ENCODE data around the gene C6orf89. TPM values are rescaled to one million over a fixed set of nuclear protein-coding genes. Genes with fewer than 3 reads are reported as not detected.

C6orf89 gene
- total RNA-seq, 1 experiment from 2014 or later, result 32.9 TPM

DNA sequence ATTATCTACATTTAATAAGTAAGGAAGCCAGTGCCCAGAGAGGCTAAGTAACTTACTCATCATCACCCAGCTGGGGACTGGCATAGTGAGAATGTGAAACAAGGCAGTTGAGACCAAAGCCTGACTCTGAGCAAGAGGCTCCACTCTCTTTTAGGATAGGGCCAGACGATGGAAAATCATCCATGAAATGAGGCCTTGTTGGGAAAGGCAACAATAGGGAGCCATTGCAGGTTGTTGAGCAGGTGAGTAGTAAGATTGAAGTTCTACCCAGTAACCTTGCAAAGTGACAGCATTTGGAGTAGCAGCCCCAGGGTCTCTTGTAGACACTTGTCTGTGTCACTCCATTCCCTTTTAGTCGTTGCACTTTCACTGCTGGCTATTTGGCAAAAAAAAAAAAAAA, 44.0 kb upstream of the C6orf89 start:
- RAD21 ChIA-PET (ENCODE audit: low non-redundant PET in 1 of 2, low total read pairs in 2 of 2, uncharacterized antibody in 2 of 2, unreplicated experiment in 2 of 2), result no interaction called here
- ATAC-seq, result no peak
- H3K27ac ChIP-seq (ENCODE audit: low read depth, low read length), result no peak overlapping the region
- POLR2A ChIA-PET, result no interaction called here
- H3K9ac ChIP-seq (ENCODE audit: low read length), result no peak overlapping the region
- intact Hi-C loops (cut with micrococcal nuclease), result no loop called here
- H4K20me1 ChIP-seq (ENCODE audit: insufficient read depth), result no peaks in the 10 kb centered on the region
- peaks cover 0 to 7% of the 10 kb centered on the region in 2 experiments; a peak in 1 of 4 replicates for H3K4me1 ChIP-seq (ENCODE audit: control insufficient read depth in 1 of 2, insufficient read depth in 2 of 2, low read length in 2 of 2)
- no peaks in the 10 kb centered on the region for H3K79me2 ChIP-seq (ENCODE audit: insufficient read depth, low read length)
- TF ChIP-seq SIN3A (IDR thresholded peaks at IDR 0.05; ENCODE audit: low read depth) (no peak), POLR2AphosphoS5 (IDR thresholded peaks at IDR 0.05; ENCODE audit: low read depth, low read length) (no peak), EZH2 (IDR thresholded peaks at IDR 0.05) (no peak), CEBPB (IDR thresholded peaks at IDR 0.05; ENCODE audit: low read depth) (no peak), SRF (IDR thresholded peaks at IDR 0.05; ENCODE audit: low read depth) (no peak), JUND (IDR thresholded peaks at IDR 0.05) (no peak), FOSL1 (IDR thresholded peaks at IDR 0.05; ENCODE audit: low read depth) (no peak), EGR1 (IDR thresholded peaks at IDR 0.05; ENCODE audit: low read depth) (no peak), ZNF274 (IDR thresholded peaks at IDR 0.05; ENCODE audit: low read depth, low read length) (no peak), CBX3 (IDR thresholded peaks at IDR 0.05; ENCODE audit: low read depth) (no peak), EZH2phosphoT487 (IDR thresholded peaks at IDR 0.05; ENCODE audit: borderline replicate concordance) (no peak), TCF7L2 (IDR thresholded peaks at IDR 0.05; ENCODE audit: borderline replicate concordance, extremely low read depth, insufficient read depth, insufficient read length) (no peak), YY1 (IDR thresholded peaks at IDR 0.05; ENCODE audit: extremely low read depth, insufficient replicate concordance, low read depth, low read length) (no peak)
- TF ChIP-seq, protein P1, sequence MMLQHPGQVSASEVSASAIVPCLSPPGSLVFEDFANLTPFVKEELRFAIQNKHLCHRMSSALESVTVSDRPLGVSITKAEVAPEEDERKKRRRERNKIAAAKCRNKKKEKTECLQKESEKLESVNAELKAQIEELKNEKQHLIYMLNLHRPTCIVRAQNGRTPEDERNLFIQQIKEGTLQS (IDR thresholded peaks at IDR 0.05), result no peak
- TF ChIP-seq, protein P2, sequence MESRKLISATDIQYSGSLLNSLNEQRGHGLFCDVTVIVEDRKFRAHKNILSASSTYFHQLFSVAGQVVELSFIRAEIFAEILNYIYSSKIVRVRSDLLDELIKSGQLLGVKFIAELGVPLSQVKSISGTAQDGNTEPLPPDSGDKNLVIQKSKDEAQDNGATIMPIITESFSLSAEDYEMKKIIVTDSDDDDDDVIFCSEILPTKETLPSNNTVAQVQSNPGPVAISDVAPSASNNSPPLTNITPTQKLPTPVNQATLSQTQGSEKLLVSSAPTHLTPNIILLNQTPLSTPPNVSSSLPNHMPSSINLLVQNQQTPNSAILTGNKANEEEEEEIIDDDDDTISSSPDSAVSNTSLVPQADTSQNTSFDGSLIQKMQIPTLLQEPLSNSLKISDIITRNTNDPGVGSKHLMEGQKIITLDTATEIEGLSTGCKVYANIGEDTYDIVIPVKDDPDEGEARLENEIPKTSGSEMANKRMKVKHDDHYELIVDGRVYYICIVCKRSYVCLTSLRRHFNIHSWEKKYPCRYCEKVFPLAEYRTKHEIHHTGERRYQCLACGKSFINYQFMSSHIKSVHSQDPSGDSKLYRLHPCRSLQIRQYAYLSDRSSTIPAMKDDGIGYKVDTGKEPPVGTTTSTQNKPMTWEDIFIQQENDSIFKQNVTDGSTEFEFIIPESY (IDR thresholded peaks at IDR 0.05; ENCODE audit: extremely low read depth, insufficient replicate concordance, low read length), result no peak
- TF ChIP-seq, protein P3, sequence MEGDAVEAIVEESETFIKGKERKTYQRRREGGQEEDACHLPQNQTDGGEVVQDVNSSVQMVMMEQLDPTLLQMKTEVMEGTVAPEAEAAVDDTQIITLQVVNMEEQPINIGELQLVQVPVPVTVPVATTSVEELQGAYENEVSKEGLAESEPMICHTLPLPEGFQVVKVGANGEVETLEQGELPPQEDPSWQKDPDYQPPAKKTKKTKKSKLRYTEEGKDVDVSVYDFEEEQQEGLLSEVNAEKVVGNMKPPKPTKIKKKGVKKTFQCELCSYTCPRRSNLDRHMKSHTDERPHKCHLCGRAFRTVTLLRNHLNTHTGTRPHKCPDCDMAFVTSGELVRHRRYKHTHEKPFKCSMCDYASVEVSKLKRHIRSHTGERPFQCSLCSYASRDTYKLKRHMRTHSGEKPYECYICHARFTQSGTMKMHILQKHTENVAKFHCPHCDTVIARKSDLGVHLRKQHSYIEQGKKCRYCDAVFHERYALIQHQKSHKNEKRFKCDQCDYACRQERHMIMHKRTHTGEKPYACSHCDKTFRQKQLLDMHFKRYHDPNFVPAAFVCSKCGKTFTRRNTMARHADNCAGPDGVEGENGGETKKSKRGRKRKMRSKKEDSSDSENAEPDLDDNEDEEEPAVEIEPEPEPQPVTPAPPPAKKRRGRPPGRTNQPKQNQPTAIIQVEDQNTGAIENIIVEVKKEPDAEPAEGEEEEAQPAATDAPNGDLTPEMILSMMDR (IDR thresholded peaks at IDR 0.05 in 2 of 3, conservative IDR thresholded peaks at IDR 0.05 in 1 of 3; ENCODE audit: borderline replicate concordance in 1 of 3, insufficient read depth in 1 of 3, low read depth in 2 of 3, low read length in 2 of 3), result no peak
- H3K4me3 ChIP-seq (replicated peaks in 1 of 2; ENCODE audit: low read depth in 1 of 2, low read length in 2 of 2), result no peak overlapping the region
- no peak overlapping the region for H2AFZ ChIP-seq (ENCODE audit: low read depth, low read length, poor library complexity, severe bottlenecking)
- peaks cover 10% of the 10 kb centered on the region; the same call in 1 of the 2 replicates for H3K27me3 ChIP-seq (ENCODE audit: insufficient read depth, low read length)
- no TSS peak for BruUV-seq (replicated peaks)
- no peaks in the 10 kb centered on the region for H3K36me3 ChIP-seq (ENCODE audit: control insufficient read depth in 1 of 2, insufficient read depth in 2 of 2, low read length in 2 of 2)
- CTCF ChIA-PET, result interaction anchor here (1.2 kb wide), 1 partner anchor 10 kb away, joined by 3 read pairs; no protein-coding TSS in a partner anchor
- H3K9me2 ChIP-seq (ENCODE audit: insufficient read depth), result no peaks in the 10 kb centered on the region
- H3K9me3 ChIP-seq (ENCODE audit: control insufficient read depth in 1 of 2, insufficient read depth in 1 of 2, low read depth in 1 of 2, low read length in 2 of 2), result no peaks in the 10 kb centered on the region
- H3K4me2 ChIP-seq (ENCODE audit: low read length), result no peak overlapping the region
- DNase-seq (ENCODE audit: low read depth, low spot score), result no peak

All from HCT116 (cell line).